Hematopoietic multipotent progenitor cell treated with erythropoietin and hydrocortisone succinate and interleukin-3 and kit ligand, for 4 days (in vitro differentiated cells): Measurements from ENCODE around the gene ST3GAL5.
A peak's percentile ranks its signal among the peaks of the same experiment; 100 is the strongest.
"Not testable (repeated sequence)": the region's sequence is repeated elsewhere in the genome, so short reads cannot be mapped to it uniquely, and the experiment has no call there.

Experiments used
- DNase-seq: peaks from one replicate; pipeline ENCODE4 v3.0.0-alpha.2; 2015

Gene ST3GAL5

GRCh38 chr2:85888684-85889626, at the start of gene ST3GAL5:
ST3GAL5 (minus strand) TSS chr2:85888990; CDS start chr2:85888905, 85 bp downstream.
- DNase-seq = peak; percentile 90

- DNase-seq = no peak
Measured at GRCh38 chr2:85938456-85938855, 49.7 kb upstream of the ST3GAL5 start.

- no peak for DNase-seq
Measured at GRCh38 chr2:85937069-85937439, 48.3 kb upstream of the ST3GAL5 start.

GRCh38 chr2:85936421-85937068, 47.8 kb upstream of the ST3GAL5 start:
- DNase-seq = peak; percentile 18

- no peak for DNase-seq
Measured at GRCh38 chr2:85935746-85936208, 47.0 kb upstream of the ST3GAL5 start.

GRCh38 chr2:85935170-85935745, 46.5 kb upstream of the ST3GAL5 start:
- DNase-seq = no peak

- DNase-seq = peak; percentile 97
Measured at GRCh38 chr2:85933753-85934594, 45.2 kb upstream of the ST3GAL5 start.

GRCh38 chr2:85931151-85931550, 42.4 kb upstream of the ST3GAL5 start:
- DNase-seq = not testable (repeated sequence)

- DNase-seq = no peak
Measured at GRCh38 chr2:85930129-85931124, 41.6 kb upstream of the ST3GAL5 start.

GRCh38 chr2:85929096-85930050, 40.6 kb upstream of the ST3GAL5 start:
- no peak for DNase-seq

GRCh38 chr2:85926931-85927661, 38.3 kb upstream of the ST3GAL5 start:
- no peak for DNase-seq

GRCh38 chr2:85926526-85926925, 37.7 kb upstream of the ST3GAL5 start:
- DNase-seq = no peak

GRCh38 chr2:85925216-85925671, 36.5 kb upstream of the ST3GAL5 start:
- DNase-seq = no peak

- no peak for DNase-seq
Measured at GRCh38 chr2:85924522-85924921, 35.7 kb upstream of the ST3GAL5 start.

- DNase-seq = no peak
Measured at GRCh38 chr2:85922199-85922598, 33.4 kb upstream of the ST3GAL5 start.

GRCh38 chr2:85921659-85922058, 32.9 kb upstream of the ST3GAL5 start:
- peak; percentile 75 for DNase-seq

GRCh38 chr2:85920810-85921545, 32.2 kb upstream of the ST3GAL5 start:
- DNase-seq = no peak
